NOMO-1 treated with DMSO at 0.1 percent for 48 hours (cell line): ENCODE results near the gene PCNX1.
"Not testable (repeated sequence)": the region's sequence is repeated elsewhere in the genome, so short reads cannot be mapped to it uniquely, and the experiment has no call there.

Experiments
- DNase-seq: peaks from one replicate; lab custom pipeline; 2025; ENCODE audit not compliant: unreplicated experiment; lab: John Stamatoyannopoulos, UW

Gene PCNX1

GRCh38 chr14:71064747-71065146, 157.5 kb downstream of the PCNX1 start:
- not testable (repeated sequence) for DNase-seq

- no peak for DNase-seq
Measured at GRCh38 chr14:71070169-71070568, 162.9 kb downstream of the PCNX1 start.

DNA sequence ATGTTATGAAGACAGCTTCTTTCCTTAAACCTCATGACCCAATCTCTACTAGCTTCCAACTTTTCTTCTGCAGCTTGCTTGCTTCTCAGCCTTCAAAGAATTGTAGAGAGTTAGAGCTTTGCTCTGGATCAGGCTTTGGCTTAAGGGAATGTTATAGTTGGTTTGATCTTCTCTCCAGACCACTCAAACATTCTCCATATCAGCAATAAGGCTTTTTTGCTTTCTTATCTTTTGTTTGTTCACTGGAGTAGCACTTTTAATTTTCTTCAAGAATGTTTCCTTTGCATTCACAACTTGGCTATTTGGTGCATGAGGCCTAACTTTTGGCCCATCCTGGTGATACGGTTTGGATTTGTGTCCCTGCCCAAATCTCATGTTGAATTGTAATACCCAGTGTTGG, 163.8 kb downstream of the PCNX1 start:
- no peak for DNase-seq

DNA sequence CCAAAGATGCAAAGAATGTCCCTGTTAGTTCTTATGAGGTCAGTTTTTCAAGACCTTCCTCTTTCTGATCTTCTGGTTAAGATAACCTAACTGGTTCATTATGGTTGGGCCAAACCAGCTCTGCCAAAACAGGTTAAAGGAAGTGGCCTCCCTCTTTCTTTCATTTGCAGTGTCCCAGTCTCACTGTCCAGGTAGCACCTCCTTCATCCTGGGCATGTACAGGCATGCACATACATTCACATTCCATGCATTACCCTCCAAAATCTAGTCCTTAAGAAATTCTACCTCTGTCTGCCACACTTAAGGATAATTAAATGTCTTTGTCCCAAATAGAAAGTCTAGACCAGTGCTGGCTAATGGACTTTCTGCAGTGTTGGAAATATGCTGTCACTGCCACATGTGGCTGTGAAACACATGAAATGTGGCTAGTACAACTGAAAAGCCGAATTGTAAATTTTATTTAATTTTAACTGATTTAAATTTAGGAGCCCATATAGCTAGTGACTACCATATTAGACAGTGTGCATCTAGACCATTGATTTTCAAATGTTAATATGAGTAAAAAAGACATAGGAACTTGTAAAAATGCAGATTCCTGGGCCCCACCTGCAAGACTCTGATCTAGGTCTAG, 169.3 kb downstream of the PCNX1 start:
- no peak for DNase-seq

- no peak for DNase-seq
Measured at GRCh38 chr14:71078500-71078899, 171.2 kb downstream of the PCNX1 start.

GRCh38 chr14:71086567-71086966, 179.3 kb downstream of the PCNX1 start:
- DNase-seq, result no peak

DNA sequence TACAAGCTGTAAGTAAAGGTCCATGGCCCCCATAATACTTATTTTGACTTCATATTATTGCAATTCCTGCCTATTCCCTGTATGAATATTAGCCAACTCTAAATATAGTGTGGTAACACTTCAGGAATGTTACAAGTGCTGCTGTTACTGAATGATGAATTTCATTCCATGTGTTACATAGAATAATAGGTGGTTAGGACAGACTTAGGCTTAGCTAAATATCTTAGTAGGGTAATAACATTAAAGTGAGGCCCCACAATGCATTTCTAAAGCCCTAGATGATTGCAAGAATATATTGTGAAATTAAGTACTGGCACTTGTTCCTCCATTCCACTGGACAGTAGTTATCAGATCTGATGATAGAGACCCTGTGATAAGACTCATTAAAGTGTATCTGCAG, 182.7 kb downstream of the PCNX1 start:
- no peak for DNase-seq

- no peak for DNase-seq
Measured at GRCh38 chr14:71094722-71095121, 187.5 kb downstream of the PCNX1 start.

DNA sequence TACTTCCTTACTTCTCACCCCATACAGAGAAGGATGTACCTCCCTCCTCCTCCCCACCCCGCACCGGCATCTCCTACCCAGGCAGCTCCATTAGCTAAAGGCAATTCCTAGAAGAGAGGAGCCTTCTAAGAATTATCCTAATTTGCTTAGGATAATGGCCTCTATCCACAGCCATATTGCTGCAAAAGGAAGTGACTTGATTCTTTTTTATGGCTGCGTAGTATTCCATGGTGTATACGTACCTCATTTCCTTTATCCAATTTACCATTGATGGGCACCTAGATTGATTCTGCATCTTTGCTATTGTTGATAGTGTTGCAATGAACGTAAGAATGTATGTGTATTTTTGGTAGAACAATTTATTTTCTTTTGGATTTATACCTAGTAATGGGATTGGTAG, 189.7 kb downstream of the PCNX1 start:
- DNase-seq, result no peak

GRCh38 chr14:71103662-71104484, 196.6 kb downstream of the PCNX1 start:
- DNase-seq, result peak; percentile 56

DNA sequence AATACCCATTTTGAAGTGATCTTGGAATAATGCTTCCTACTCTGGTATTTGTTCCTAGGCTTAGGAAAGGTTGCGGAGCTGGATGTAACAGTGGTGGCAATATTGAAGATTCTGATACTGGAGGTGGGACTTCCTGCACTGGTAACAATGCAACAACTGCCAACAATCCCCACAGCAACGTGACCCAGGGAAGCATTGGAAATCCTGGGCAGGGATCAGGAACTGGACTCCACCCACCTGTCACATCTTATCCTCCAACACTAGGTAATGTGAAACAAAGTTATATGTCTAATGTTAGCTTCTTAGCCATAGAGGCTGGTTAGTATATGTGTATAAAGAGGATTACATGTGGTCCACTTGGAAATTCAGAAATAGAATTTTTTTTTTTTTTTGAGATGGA, 197.9 kb downstream of the PCNX1 start:
- DNase-seq, result no peak

DNA sequence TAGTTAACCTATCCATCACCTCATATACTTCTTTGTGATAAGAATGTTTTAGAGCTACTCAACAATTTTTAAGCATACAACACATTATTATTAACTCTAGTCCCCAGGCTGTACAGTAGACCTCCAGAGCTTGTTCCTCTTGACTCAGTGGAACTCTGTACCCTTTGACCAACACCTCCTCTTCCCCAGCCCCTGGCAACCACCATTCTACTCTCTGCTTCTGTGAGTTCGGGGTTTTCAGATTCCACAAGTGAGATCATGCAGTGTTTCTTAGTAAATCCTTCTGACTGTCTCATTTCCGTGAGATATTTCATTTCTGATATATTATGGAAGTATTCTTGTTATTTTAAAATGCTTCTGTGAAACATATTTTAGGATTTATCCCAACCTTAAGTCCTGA, 200.7 kb downstream of the PCNX1 start:
- no peak for DNase-seq

DNA sequence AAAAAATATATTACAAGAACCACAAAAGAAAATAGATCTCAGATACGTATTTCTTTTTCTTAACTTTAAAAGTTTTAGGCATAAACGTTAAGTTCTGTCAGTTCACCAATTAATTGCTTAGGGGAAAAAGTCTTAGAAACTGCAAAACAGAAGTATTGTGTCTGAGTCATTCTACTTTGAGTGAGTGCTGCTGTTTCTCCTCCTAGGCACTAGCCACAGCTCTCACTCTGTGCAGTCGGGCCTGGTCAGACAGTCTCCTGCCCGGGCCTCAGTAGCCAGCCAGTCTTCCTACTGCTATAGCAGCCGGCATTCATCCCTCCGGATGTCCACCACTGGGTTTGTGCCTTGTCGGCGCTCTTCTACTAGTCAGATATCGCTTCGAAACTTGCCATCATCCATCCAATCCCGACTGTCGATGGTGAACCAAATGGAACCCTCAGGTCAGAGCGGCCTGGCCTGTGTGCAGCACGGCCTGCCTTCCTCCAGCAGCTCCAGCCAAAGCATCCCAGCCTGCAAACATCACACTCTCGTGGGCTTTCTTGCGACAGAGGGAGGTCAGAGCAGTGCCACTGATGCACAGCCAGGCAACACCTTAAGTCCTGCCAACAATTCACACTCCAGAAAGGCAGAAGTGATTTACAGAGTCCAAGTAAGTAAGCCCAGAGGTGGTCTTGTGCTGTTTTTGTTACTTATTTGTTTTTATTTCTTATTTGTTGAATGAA, 201.3 kb downstream of the PCNX1 start:
- no peak for DNase-seq

- no peak for DNase-seq
Measured at GRCh38 chr14:71113376-71113775, 206.1 kb downstream of the PCNX1 start.

- no peak for DNase-seq
Measured at GRCh38 chr14:71114565-71114964, 207.3 kb downstream of the PCNX1 start.

- no peak for DNase-seq
Measured at GRCh38 chr14:71115306-71115705, 208.0 kb downstream of the PCNX1 start.

DNA sequence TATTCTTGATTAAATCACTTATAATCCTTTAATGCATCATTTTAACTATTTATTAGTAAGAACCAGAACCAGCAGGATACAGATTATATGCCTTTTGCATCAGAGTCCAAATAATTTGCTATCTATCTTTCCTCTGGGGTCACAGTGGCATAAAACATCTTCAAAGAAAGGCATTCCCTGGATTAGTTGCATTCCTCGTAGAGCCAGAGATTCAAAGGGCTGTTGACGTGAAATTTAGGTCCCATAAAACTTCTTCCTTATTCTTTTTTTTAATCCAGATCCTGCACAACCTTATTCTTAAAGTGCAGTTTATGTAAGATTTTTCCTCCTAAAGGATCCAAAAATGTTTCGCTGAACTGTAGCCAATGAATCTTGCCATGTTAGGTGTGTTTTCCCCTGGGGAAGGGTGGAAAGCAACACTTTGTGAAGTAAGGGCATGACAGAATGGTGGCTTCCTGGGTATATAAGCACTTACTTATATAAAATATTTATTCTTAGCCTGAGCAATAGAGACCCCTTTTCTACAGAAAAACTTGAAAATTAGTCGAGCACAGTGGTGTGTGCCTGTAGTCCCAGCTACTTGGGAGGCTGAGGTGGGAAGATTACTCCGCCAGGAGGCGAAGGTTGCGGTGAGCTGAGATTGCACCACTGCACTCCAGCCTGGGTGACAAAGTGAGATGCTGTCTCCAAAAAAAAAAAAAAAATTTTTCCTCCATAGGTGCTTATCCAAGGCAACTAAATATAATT, 208.7 kb downstream of the PCNX1 start:
- no peak for DNase-seq

GRCh38 chr14:71116568-71117122, 209.4 kb downstream of the PCNX1 start:
- DNase-seq, result no peak

GRCh38 chr14:71117839-71118743, 210.8 kb downstream of the PCNX1 start:
- DNase-seq, result no peak

GRCh38 chr14:71119075-71119474, 211.8 kb downstream of the PCNX1 start:
- no peak for DNase-seq
